Activated T-cell treated with anti-CD3 and anti-CD28 coated beads for 1 hour (primary cell): Measurements from ENCODE around the gene FAM229B.
A peak's percentile ranks its signal among the peaks of the same experiment; 100 is the strongest.
"Not testable (repeated sequence)": the region's sequence is repeated elsewhere in the genome, so short reads cannot be mapped to it uniquely, and the experiment has no call there.

Experiments
- DNase-seq: peaks from one replicate; pipeline ENCODE4 v3.0.0-alpha.2; 2020; ENCODE audit warnings: low read depth

FAM229B gene

GRCh38 chr6:112087136-112087911 lies at the start of gene FAM229B, which contains the start of gene TUBE1:
TSS of gene FAM229B (plus strand) at chr6:112087591. CDS start at chr6:112099284, 11,693 bp downstream.
TSS of gene TUBE1 (minus strand) at chr6:112087482. CDS start at chr6:112087434, 48 bp downstream.
- peak; percentile 78 for DNase-seq

- no peak for DNase-seq
These were observed 49.6 kb upstream of the FAM229B start for GRCh38 chr6:112037783-112038216.

GRCh38 chr6:112038268-112038667 lies 49.1 kb upstream of the FAM229B start:
- no peak for DNase-seq

GRCh38 chr6:112038756-112039430 lies 48.5 kb upstream of the FAM229B start:
- DNase-seq: no peak

- no peak for DNase-seq
These were observed 48.0 kb upstream of the FAM229B start for GRCh38 chr6:112039431-112039770.

- no peak for DNase-seq
These were observed 46.4 kb upstream of the FAM229B start for GRCh38 chr6:112040956-112041355.

- DNase-seq: no peak
These were observed 45.9 kb upstream of the FAM229B start for GRCh38 chr6:112041535-112041934.

GRCh38 chr6:112043032-112044007 lies 44.1 kb upstream of the FAM229B start:
- DNase-seq: peak; percentile 90

GRCh38 chr6:112044196-112044595 lies 43.2 kb upstream of the FAM229B start:
- DNase-seq: no peak

- DNase-seq: no peak
These were observed 42.5 kb upstream of the FAM229B start for GRCh38 chr6:112044856-112045255.

- DNase-seq: not testable (repeated sequence)
These were observed 39.9 kb upstream of the FAM229B start for GRCh38 chr6:112047523-112047922.

- no peak for DNase-seq
These were observed 38.2 kb upstream of the FAM229B start for GRCh38 chr6:112049026-112049799.

- no peak for DNase-seq
These were observed 37.4 kb upstream of the FAM229B start for GRCh38 chr6:112049996-112050395.

- no peak for DNase-seq
These were observed 37.0 kb upstream of the FAM229B start for GRCh38 chr6:112050429-112050828.

GRCh38 chr6:112051251-112051740 lies 36.1 kb upstream of the FAM229B start:
- DNase-seq: not testable (repeated sequence)

GRCh38 chr6:112054001-112054400 lies 33.4 kb upstream of the FAM229B start, which contains the start of gene CCN6:
TSS of gene CCN6 (plus strand) at chr6:112054104. CDS start at chr6:112054358, 254 bp downstream.
- DNase-seq: no peak

GRCh38 chr6:112054555-112055190 lies 32.7 kb upstream of the FAM229B start:
- no peak for DNase-seq

GRCh38 chr6:112058243-112059032 lies 29.0 kb upstream of the FAM229B start:
- DNase-seq: no peak

- no peak for DNase-seq
These were observed 25.8 kb upstream of the FAM229B start for GRCh38 chr6:112061605-112062004.

- no peak for DNase-seq
These were observed 24.4 kb upstream of the FAM229B start for GRCh38 chr6:112062966-112063365.
